IMR-90 (cell line): Measurements from ENCODE around the gene SKIC8.

Experiments
- BHLHE40 ChIP-seq: fragments of 150-350 bp; IDR thresholded peaks from 2 replicates; pipeline ENCODE4 v1.6.1; 2016; ENCODE audit warnings: mild to moderate bottlenecking, low read depth, low read length
- FOS ChIP-seq: fragments of 150-350 bp; IDR thresholded peaks from 2 replicates; pipeline ENCODE4 v1.6.1; 2016; ENCODE audit warnings: low read depth, low read length
- MAFK ChIP-seq: IDR thresholded peaks from 2 replicates; pipeline ENCODE4 v1.6.1; 2012; ENCODE audit warnings: low read depth, low read length, improper control_type of control experiment
- MXI1 ChIP-seq: IDR thresholded peaks from 2 replicates; pipeline ENCODE4 v1.6.1; 2012; ENCODE audit warnings: low read depth, mild to moderate bottlenecking, low read length, moderate library complexity, borderline replicate concordance
- POLR2A ChIP-seq: IDR thresholded peaks from 2 replicates; pipeline ENCODE4 v1.6.1; 2012; ENCODE audit warnings: mild to moderate bottlenecking, low read depth, low read length
- RCOR1 ChIP-seq: IDR thresholded peaks from 2 replicates; pipeline ENCODE4 v1.6.1; 2012; ENCODE audit warnings: mild to moderate bottlenecking, low read length, improper control_type of control experiment; ENCODE audit not compliant: insufficient replicate concordance
- RFX5 ChIP-seq: IDR thresholded peaks from 2 replicates; pipeline ENCODE4 v1.8.0; 2012; ENCODE audit warnings: low read depth, mild to moderate bottlenecking, low read length, moderate library complexity
- SMC3 ChIP-seq: fragments of 150-350 bp; IDR thresholded peaks from 2 replicates; pipeline ENCODE4 v1.6.1; 2016; ENCODE audit warnings: low read depth, mild to moderate bottlenecking, antibody characterized with exemption, low read length, moderate library complexity
- TF ChIP-seq, protein P1 (sequence below): fragments of 150-350 bp; IDR thresholded peaks from 2 replicates; pipeline ENCODE4 v1.6.1; 2017; ENCODE audit warnings: mild to moderate bottlenecking, antibody characterized with exemption, low read length, low read depth
- TF ChIP-seq, protein P2 (sequence below): conservative IDR thresholded peaks from 2 replicates; pipeline ENCODE4 v1.5.1; 2012; ENCODE audit warnings: mild to moderate bottlenecking, low read depth, low read length, improper control_type of control experiment

DNA sequence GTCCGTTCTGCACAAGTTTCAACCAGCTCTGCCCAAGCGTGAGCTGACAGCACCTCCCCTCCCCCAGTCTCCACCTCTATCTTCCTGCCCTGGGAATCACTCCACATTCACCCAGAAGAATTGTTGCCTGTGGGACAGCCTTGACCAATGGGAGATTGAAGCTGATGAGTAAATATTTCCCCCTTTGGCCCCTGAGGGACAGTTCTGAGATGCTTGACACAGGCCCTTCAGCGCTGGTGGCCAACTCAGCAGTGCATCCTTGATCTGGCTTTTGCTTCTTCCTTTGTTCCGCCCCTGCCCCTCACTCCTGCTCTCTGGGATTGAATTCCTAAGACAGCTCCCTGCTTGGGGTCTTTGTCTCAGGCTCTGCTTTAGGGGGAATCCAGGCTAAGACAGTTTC, 13.1 kb upstream of the SKIC8 start:
- TF ChIP-seq, protein P1, sequence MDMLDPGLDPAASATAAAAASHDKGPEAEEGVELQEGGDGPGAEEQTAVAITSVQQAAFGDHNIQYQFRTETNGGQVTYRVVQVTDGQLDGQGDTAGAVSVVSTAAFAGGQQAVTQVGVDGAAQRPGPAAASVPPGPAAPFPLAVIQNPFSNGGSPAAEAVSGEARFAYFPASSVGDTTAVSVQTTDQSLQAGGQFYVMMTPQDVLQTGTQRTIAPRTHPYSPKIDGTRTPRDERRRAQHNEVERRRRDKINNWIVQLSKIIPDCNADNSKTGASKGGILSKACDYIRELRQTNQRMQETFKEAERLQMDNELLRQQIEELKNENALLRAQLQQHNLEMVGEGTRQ, result no peak
- TF ChIP-seq POLR2A, result no peak
- TF ChIP-seq BHLHE40, result no peak
- TF ChIP-seq FOS, result no peak
- TF ChIP-seq, protein P2, sequence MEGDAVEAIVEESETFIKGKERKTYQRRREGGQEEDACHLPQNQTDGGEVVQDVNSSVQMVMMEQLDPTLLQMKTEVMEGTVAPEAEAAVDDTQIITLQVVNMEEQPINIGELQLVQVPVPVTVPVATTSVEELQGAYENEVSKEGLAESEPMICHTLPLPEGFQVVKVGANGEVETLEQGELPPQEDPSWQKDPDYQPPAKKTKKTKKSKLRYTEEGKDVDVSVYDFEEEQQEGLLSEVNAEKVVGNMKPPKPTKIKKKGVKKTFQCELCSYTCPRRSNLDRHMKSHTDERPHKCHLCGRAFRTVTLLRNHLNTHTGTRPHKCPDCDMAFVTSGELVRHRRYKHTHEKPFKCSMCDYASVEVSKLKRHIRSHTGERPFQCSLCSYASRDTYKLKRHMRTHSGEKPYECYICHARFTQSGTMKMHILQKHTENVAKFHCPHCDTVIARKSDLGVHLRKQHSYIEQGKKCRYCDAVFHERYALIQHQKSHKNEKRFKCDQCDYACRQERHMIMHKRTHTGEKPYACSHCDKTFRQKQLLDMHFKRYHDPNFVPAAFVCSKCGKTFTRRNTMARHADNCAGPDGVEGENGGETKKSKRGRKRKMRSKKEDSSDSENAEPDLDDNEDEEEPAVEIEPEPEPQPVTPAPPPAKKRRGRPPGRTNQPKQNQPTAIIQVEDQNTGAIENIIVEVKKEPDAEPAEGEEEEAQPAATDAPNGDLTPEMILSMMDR, result no peak
- no peak for TF ChIP-seq RFX5
- no peak for TF ChIP-seq MAFK
- TF ChIP-seq MXI1, result no peak
- no peak for TF ChIP-seq SMC3
- TF ChIP-seq RCOR1, result no peak
